HEK293 (cell line): ENCODE results near the gene CDH18.
A peak's percentile ranks its signal among the peaks of the same experiment; 100 is the strongest.

Experiments used
- CTCF ChIA-PET: fragments of 350-600 bp; formaldehyde crosslinking; extraction: SDS; loops from one replicate; lab custom pipeline; 2021; ENCODE audit warnings: antibody characterized with exemption; lab: Yijun Ruan, JAX
- POLR2A ChIA-PET: fragments of 300-600 bp; formaldehyde crosslinking; extraction: SDS; loops from one replicate; lab custom pipeline; 2020; ENCODE audit warnings: antibody characterized with exemption, inconsistent platforms; lab: Yijun Ruan, JAX
- H3K27ac ChIP-seq: fragments of 200-500 bp; sonication (Bioruptor generic); 2 replicates; pipeline ENCODE4 v1.5.1; 2014; ENCODE audit warnings: low read depth, low read length, control low read depth, inconsistent platforms; ENCODE audit errors: extremely low read depth
- H3K36me3 ChIP-seq, 2 experiments: fragments of 200-500 bp in 1 of 2; sonication (Bioruptor generic) in 1 of 2; 1 replicate in 1 of 2; 2 replicates in 1 of 2; pipeline ENCODE4 v1.5.1; 2014 to 2017; ENCODE audit warnings: inconsistent platforms in 2 of 2, low read length in 2 of 2; ENCODE audit not compliant: control insufficient read depth in 2 of 2, insufficient read depth in 1 of 2
- H3K4me1 ChIP-seq: fragments of 200-500 bp; sonication (Bioruptor generic); 2 replicates; pipeline ENCODE4 v1.5.1; 2014; ENCODE audit warnings: mild to moderate bottlenecking, low read length, inconsistent platforms; ENCODE audit not compliant: control insufficient read depth, insufficient read depth
- H3K4me3 ChIP-seq: 2 replicates; pipeline ENCODE4 v1.5.1; 2011; ENCODE audit warnings: low read depth, mild to moderate bottlenecking, control low read depth, low read length, moderate library complexity
- H3K9me3 ChIP-seq: fragments of 200-500 bp; sonication (Bioruptor generic); 2 replicates; pipeline ENCODE4 v1.5.1; 2014; ENCODE audit warnings: low read depth, low read length, inconsistent platforms; ENCODE audit not compliant: control insufficient read depth, insufficient read depth
- ATF2 ChIP-seq: fragments of 450-650 bp; formaldehyde crosslinking; IDR thresholded peaks from 2 replicates; pipeline ENCODE4 v1.5.1; 2016; ENCODE audit warnings: missing biosample characterization, missing genetic modification characterization, low read depth
- KLF16 ChIP-seq: fragments of 450-650 bp; formaldehyde crosslinking; IDR thresholded peaks from 2 replicates; pipeline ENCODE4 v1.5.1; 2017; ENCODE audit warnings: missing biosample characterization, missing genetic modification characterization
- PATZ1 ChIP-seq: fragments of 450-650 bp; formaldehyde crosslinking; IDR thresholded peaks from 2 replicates; pipeline ENCODE4 v1.5.1; 2016; ENCODE audit warnings: missing biosample characterization, missing genetic modification characterization
- ZBTB21 ChIP-seq: fragments of 450-650 bp; formaldehyde crosslinking; IDR thresholded peaks from 2 replicates; pipeline ENCODE4 v1.5.1; 2017; ENCODE audit warnings: missing biosample characterization, missing genetic modification characterization
- ZNF112 ChIP-seq: fragments of 450-650 bp; formaldehyde crosslinking; IDR thresholded peaks from 2 replicates; pipeline ENCODE4 v1.5.0; 2017; ENCODE audit warnings: missing biosample characterization, missing genetic modification characterization
- ZNF366 ChIP-seq: fragments of 450-650 bp; formaldehyde crosslinking; conservative IDR thresholded peaks from 2 replicates; pipeline ENCODE4 v1.5.1; 2016; ENCODE audit warnings: missing biosample characterization, missing genetic modification characterization
- ZNF449 ChIP-seq: fragments of 450-650 bp; formaldehyde crosslinking; IDR thresholded peaks from 2 replicates; pipeline ENCODE4 v1.5.1; 2017; ENCODE audit warnings: missing biosample characterization, mild to moderate bottlenecking, missing genetic modification characterization, moderate library complexity
- ZNF518A ChIP-seq: fragments of 450-650 bp; formaldehyde crosslinking; conservative IDR thresholded peaks from 2 replicates; pipeline ENCODE4 v1.5.1; 2016; ENCODE audit warnings: low read depth, missing biosample characterization, missing genetic modification characterization
- ZNF660 ChIP-seq: fragments of 450-650 bp; IDR thresholded peaks from 2 replicates; pipeline ENCODE4 v1.5.1; 2018; ENCODE audit warnings: missing biosample characterization, mild to moderate bottlenecking, missing genetic modification characterization
- ZNF768 ChIP-seq: fragments of 450-650 bp; formaldehyde crosslinking; IDR thresholded peaks from 2 replicates; pipeline ENCODE4 v1.5.1; 2018; ENCODE audit warnings: missing biosample characterization, mild to moderate bottlenecking, missing genetic modification characterization
- TF ChIP-seq, protein P1 (sequence below): fragments of 450-650 bp; formaldehyde crosslinking; IDR thresholded peaks from 2 replicates; pipeline ENCODE4 v1.5.1; 2016; ENCODE audit warnings: missing biosample characterization, missing genetic modification characterization

Gene CDH18

GRCh38 chr5:19577882-19578281 lies 410.1 kb downstream of the CDH18 start:
- no peaks in the 10 kb centered on the region for H3K36me3 ChIP-seq
- no peaks in the 10 kb centered on the region for H3K4me1 ChIP-seq
- POLR2A ChIA-PET: no interaction called here
- no peak overlapping the region for H3K27ac ChIP-seq
- no peaks in the 10 kb centered on the region for H3K9me3 ChIP-seq
- TF ChIP-seq ZNF112 (tag by site-specific recombination): no peak
- no peak for TF ChIP-seq KLF16 (tag by site-specific recombination)
- TF ChIP-seq ZBTB21 (tag by site-specific recombination): no peak
- no peak for TF ChIP-seq ZNF518A (tag by site-specific recombination)
- TF ChIP-seq, protein P1, sequence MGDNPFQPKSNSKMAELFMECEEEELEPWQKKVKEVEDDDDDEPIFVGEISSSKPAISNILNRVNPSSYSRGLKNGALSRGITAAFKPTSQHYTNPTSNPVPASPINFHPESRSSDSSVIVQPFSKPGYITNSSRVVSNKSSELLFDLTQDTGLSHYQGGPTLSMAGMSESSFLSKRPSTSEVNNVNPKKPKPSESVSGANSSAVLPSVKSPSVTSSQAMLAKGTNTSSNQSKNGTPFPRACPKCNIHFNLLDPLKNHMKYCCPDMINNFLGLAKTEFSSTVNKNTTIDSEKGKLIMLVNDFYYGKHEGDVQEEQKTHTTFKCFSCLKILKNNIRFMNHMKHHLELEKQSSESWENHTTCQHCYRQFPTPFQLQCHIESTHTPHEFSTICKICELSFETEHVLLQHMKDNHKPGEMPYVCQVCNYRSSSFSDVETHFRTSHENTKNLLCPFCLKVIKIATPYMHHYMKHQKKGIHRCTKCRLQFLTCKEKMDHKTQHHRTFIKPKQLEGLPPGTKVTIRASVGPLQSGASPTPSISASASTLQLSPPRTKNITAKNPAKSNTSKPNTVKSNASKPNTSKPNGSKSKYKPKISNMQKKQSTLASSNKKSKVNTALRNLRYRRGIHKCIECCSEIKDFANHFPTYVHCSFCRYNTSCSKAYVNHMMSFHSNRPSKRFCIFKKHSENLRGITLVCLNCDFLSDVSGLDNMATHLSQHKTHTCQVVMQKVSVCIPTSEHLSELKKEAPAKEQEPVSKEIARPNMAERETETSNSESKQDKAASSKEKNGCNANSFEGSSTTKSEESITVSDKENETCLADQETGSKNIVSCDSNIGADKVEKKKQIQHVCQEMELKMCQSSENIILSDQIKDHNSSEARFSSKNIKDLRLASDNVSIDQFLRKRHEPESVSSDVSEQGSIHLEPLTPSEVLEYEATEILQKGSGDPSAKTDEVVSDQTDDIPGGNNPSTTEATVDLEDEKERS (tag by site-specific recombination): no peak
- no peak for TF ChIP-seq ZNF660 (tag by site-specific recombination)
- no peak overlapping the region for H3K4me3 ChIP-seq
- CTCF ChIA-PET: no interaction called here

DNA sequence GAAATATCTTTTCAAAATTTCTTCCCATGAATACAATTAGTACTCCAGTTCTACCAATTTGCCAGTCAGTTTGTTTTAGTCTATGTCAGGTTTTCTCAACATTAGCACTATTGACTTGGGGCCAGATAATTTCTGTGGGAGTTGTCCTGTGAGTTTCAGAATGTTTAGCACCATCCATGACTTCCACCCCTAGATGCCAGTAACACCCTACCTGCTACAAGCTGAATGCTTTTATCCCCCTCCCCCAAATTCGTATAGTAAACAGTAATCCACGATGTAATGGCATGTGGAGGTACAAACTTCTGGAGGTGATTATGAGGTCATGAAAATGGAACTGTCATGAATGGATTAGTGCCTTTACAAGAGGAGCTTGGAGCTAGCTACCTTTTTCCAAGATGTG lies 420.0 kb downstream of the CDH18 start:
- no peak overlapping the region for H3K27ac ChIP-seq
- H3K4me3 ChIP-seq: no peak overlapping the region
- no peaks in the 10 kb centered on the region for H3K9me3 ChIP-seq
- TF ChIP-seq PATZ1 (tag by site-specific recombination): no peak
- TF ChIP-seq ATF2 (tag by site-specific recombination): 0 out of 2 replicates have a peak, but pooled peaks have one; percentile 8
- ChIA-PET CTCF (no interaction called here), POLR2A (no interaction called here)
- H3K4me1 ChIP-seq: no peaks in the 10 kb centered on the region
- H3K36me3 ChIP-seq: no peaks in the 10 kb centered on the region

GRCh38 chr5:19565466-19565865 lies 422.5 kb downstream of the CDH18 start:
- Histone ChIP-seq H3K4me1 (no peaks in the 10 kb centered on the region), H3K36me3 (no peaks in the 10 kb centered on the region)
- no peak for TF ChIP-seq ZNF366
- no peak for TF ChIP-seq ZNF449 (tag by site-specific recombination)
- no peak for TF ChIP-seq ZNF768 (tag by site-specific recombination)
- TF ChIP-seq, all 188 proteins: peak for 0
- no peak overlapping the region for H3K27ac ChIP-seq
- ChIA-PET POLR2A (no interaction called here), CTCF (no interaction called here)
- H3K4me3 ChIP-seq: no peak overlapping the region
- no peaks in the 10 kb centered on the region for H3K9me3 ChIP-seq
